H1 (cell line): ENCODE results near the gene SORCS3. TPM values are rescaled to one million over a fixed set of nuclear protein-coding genes. Genes with fewer than 3 reads are reported as not detected.

Source experiments
- CTCF ChIA-PET: fragments of 300-600 bp; sonication (Branson Sonifier 250); formaldehyde crosslinking; loops from one replicate; lab custom pipeline; 2021; ENCODE audit not compliant: partially characterized antibody; lab: Charles Lee
- POLR2A ChIA-PET: fragments of 300-600 bp; sonication (Branson Sonifier 250); formaldehyde crosslinking; loops from one replicate; lab custom pipeline; 2021; ENCODE audit warnings: inconsistent platforms; ENCODE audit not compliant: partially characterized antibody; lab: Charles Lee
- DNase-seq, 2 experiments: peaks; one replicate each; pipeline versions ENCODE4 v3.0.0 to v3.0.0-alpha.2; 2010 to 2022; ENCODE audit warnings: low spot score in 2 of 2, low read depth in 1 of 2, mixed read lengths in 1 of 2
- FAIRE-seq: peaks from 2 replicates; lab custom pipeline; 2011; peaks lifted over from hg19 to GRCh38; lab: Jason Lieb, UNC
- H2AFZ ChIP-seq: 2 replicates; pipeline ENCODE4 v1.8.1; 2012; ENCODE audit warnings: low read length, inconsistent platforms
- H2AK5ac ChIP-seq: 2 replicates; pipeline ENCODE4 v1.6.1; 2013; ENCODE audit warnings: low read depth, low read length
- H2BK120ac ChIP-seq: replicated peaks from 2 replicates; pipeline ENCODE3; 2013; ENCODE audit warnings: low read depth, low read length, inconsistent platforms
- H2BK12ac ChIP-seq: 2 replicates; pipeline ENCODE4 v1.6.1; 2013; ENCODE audit warnings: low read depth, low read length
- H2BK15ac ChIP-seq: 2 replicates; pipeline ENCODE4 v1.6.1; 2013; ENCODE audit warnings: low read length
- H2BK20ac ChIP-seq: 2 replicates; pipeline ENCODE4 v1.6.1; 2013; ENCODE audit warnings: low read length
- H2BK5ac ChIP-seq: 2 replicates; pipeline ENCODE4 v1.6.1; 2013; ENCODE audit warnings: low read depth, low read length
- H3K14ac ChIP-seq: 2 replicates; pipeline ENCODE4 v1.6.1; 2013; ENCODE audit warnings: inconsistent platforms; ENCODE audit not compliant: insufficient read length
- H3K18ac ChIP-seq: 2 replicates; pipeline ENCODE4 v1.6.1; 2013; ENCODE audit warnings: low read length; ENCODE audit errors: extremely low read depth
- H3K23ac ChIP-seq: 2 replicates; pipeline ENCODE4 v1.6.1; 2013; ENCODE audit warnings: inconsistent platforms; ENCODE audit not compliant: insufficient read length
- H3K23me2 ChIP-seq: 2 replicates; pipeline ENCODE4 v1.6.1; 2013; ENCODE audit warnings: low read depth, low read length
- H3K27ac ChIP-seq: 2 replicates; pipeline ENCODE4 v1.6.1; 2011; ENCODE audit warnings: low read depth, low read length, inconsistent platforms
- H3K27me3 ChIP-seq, 4 experiments: replicated peaks in 1 of 4; 1 replicate in 1 of 4; 2 replicates in 3 of 4; pipeline versions ENCODE4 v1.6.1 to v1.8.1; 2011 to 2013; ENCODE audit warnings: low read length in 3 of 4, mild to moderate bottlenecking in 3 of 4, inconsistent platforms in 2 of 4, mixed read lengths in 2 of 4, moderate library complexity in 1 of 4; ENCODE audit not compliant: control insufficient read depth in 3 of 4, insufficient read depth in 3 of 4; ENCODE audit errors: extremely low read depth in 1 of 4
- H3K36me3 ChIP-seq, 4 experiments: 2 replicates each; pipeline versions ENCODE4 v1.6.1 to v1.8.1; 2011 to 2013; ENCODE audit warnings: mild to moderate bottlenecking in 4 of 4, low read length in 3 of 4, moderate library complexity in 2 of 4, control low read depth in 1 of 4, inconsistent platforms in 1 of 4; ENCODE audit not compliant: insufficient read depth in 4 of 4, control insufficient read depth in 2 of 4
- H3K4ac ChIP-seq: replicated peaks from 2 replicates; pipeline ENCODE3; 2013; ENCODE audit warnings: low read length, low read depth, mixed read lengths, inconsistent platforms; ENCODE audit not compliant: insufficient read length
- H3K4me1 ChIP-seq, 4 experiments: replicated peaks in 1 of 4; 1 replicate in 1 of 4; 2 replicates in 3 of 4; pipeline versions ENCODE4 v1.6.1 to v1.8.1; 2011 to 2013; ENCODE audit warnings: low read length in 3 of 4, inconsistent platforms in 2 of 4, mixed read lengths in 1 of 4; ENCODE audit not compliant: insufficient read depth in 4 of 4, control insufficient read depth in 3 of 4
- H3K4me2 ChIP-seq, 2 experiments: 2 replicates each; pipeline versions ENCODE4 v1.6.1 to v1.8.1; 2011 to 2013; ENCODE audit warnings: low read depth in 2 of 2, low read length in 2 of 2, control low read depth in 1 of 2, inconsistent platforms in 1 of 2, mild to moderate bottlenecking in 1 of 2; ENCODE audit not compliant: insufficient read depth in 1 of 2
- H3K4me3 ChIP-seq, 4 experiments: fragments of 200-600, 300-600 bp in 1 of 4; sonication (generic), shearing (Covaris generic), sonication (Bioruptor Twin) in 1 of 4; 2 replicates each; pipeline versions ENCODE4 v1.5.1 to v1.8.1; 2011 to 2016; ENCODE audit warnings: low read length in 4 of 4, low read depth in 3 of 4, control low read depth in 2 of 4, inconsistent platforms in 2 of 4, mild to moderate bottlenecking in 2 of 4, mixed read lengths in 1 of 4, moderate library complexity in 1 of 4; ENCODE audit not compliant: insufficient read depth in 2 of 4; ENCODE audit errors: extremely low read depth in 1 of 4
- H3K56ac ChIP-seq: replicated peaks from 2 replicates; pipeline ENCODE3; 2013; ENCODE audit warnings: low read depth, mild to moderate bottlenecking, mixed read lengths, low read length, inconsistent platforms; ENCODE audit not compliant: insufficient read length
- H3K79me1 ChIP-seq: 2 replicates; pipeline ENCODE4 v1.6.1; 2013; ENCODE audit warnings: low read depth, low read length, control low read depth
- H3K79me2 ChIP-seq, 2 experiments: 2 replicates each; pipeline versions ENCODE4 v1.6.1 to v1.8.1; 2012 to 2013; ENCODE audit warnings: low read length in 2 of 2, mild to moderate bottlenecking in 2 of 2, inconsistent platforms in 1 of 2; ENCODE audit not compliant: insufficient read depth in 2 of 2, control insufficient read depth in 1 of 2
- H3K9ac ChIP-seq, 4 experiments: replicated peaks in 1 of 4; 1 replicate in 1 of 4; 2 replicates in 3 of 4; pipeline versions ENCODE4 v1.6.1 to v1.8.1; 2011 to 2013; ENCODE audit warnings: low read depth in 3 of 4, low read length in 3 of 4, control low read depth in 2 of 4, mild to moderate bottlenecking in 2 of 4, moderate library complexity in 2 of 4, inconsistent platforms in 1 of 4; ENCODE audit errors: extremely low read depth in 1 of 4
- H3K9me3 ChIP-seq, 2 experiments: 2 replicates each; pipeline versions ENCODE4 v1.6.1 to v1.8.1; 2012 to 2013; ENCODE audit warnings: mild to moderate bottlenecking in 2 of 2, moderate library complexity in 2 of 2, control low read depth in 1 of 2, inconsistent platforms in 1 of 2, low read depth in 1 of 2, low read length in 1 of 2, mixed read lengths in 1 of 2; ENCODE audit not compliant: insufficient read depth in 2 of 2
- H4K20me1 ChIP-seq, 2 experiments: replicated peaks in 1 of 2; 2 replicates each; pipeline versions ENCODE3 to v1.8.1; 2011 to 2013; ENCODE audit warnings: inconsistent platforms in 2 of 2, low read length in 2 of 2, mild to moderate bottlenecking in 1 of 2; ENCODE audit not compliant: insufficient read depth in 2 of 2, control insufficient read depth in 1 of 2
- H4K5ac ChIP-seq: 2 replicates; pipeline ENCODE4 v1.6.1; 2013; ENCODE audit warnings: low read length, low read depth, mixed read lengths, inconsistent platforms; ENCODE audit not compliant: insufficient read length
- H4K8ac ChIP-seq: 2 replicates; pipeline ENCODE4 v1.8.0; 2013; ENCODE audit warnings: mild to moderate bottlenecking, moderate library complexity, low read length, inconsistent platforms; ENCODE audit not compliant: insufficient read depth; ENCODE audit errors: extremely low read depth
- H4K91ac ChIP-seq: replicated peaks from 2 replicates; pipeline ENCODE3; 2013; ENCODE audit warnings: low read length, mixed read lengths, inconsistent platforms; ENCODE audit not compliant: insufficient read length
- RXRA ChIP-seq: IDR thresholded peaks from 2 replicates; pipeline ENCODE4 v1.6.1; 2011; ENCODE audit warnings: low read depth, mild to moderate bottlenecking, low read length, moderate library complexity; ENCODE audit not compliant: insufficient read depth
- TAF1 ChIP-seq: IDR thresholded peaks from 2 replicates; pipeline ENCODE4 v1.6.1; 2011; ENCODE audit warnings: mild to moderate bottlenecking, low read depth, low read length
- WGBS, 2 experiments: shearing (Covaris generic) in 1 of 2; methylation state at CpG; one replicate each; pipeline versions ENCODE4 v1.1.6 to v1.1.7; 2013 to 2015; ENCODE audit warnings: low lambda C conversion rate in 2 of 2, mixed read lengths in 2 of 2, inconsistent platforms in 1 of 2, low coverage in 1 of 2, missing lambda C conversion rate in 1 of 2; ENCODE audit not compliant: insufficient replicate concordance in 2 of 2, insufficient coverage in 1 of 2, insufficient read length in 1 of 2; ENCODE audit errors: extremely low coverage in 1 of 2, missing lambda C conversion rate in 1 of 2; 5-methylcytosine and 5-hydroxymethylcytosine counted together
- polyA plus RNA-seq, 7 experiments: library from polyadenylated mRNA; depleted of rRNA in 3 of 7; stranded (reverse) in 5 of 7; unstranded in 2 of 7; fragments of >200 nt in 5 of 7; fragments of 200-250 nt in 2 of 7; gene quantifications; 1 replicate in 5 of 7; 2 replicates in 1 of 7; 4 replicates in 1 of 7; pipeline versions ENCODE4 v1.2.1 to v1.2.3, GENCODE V29; 2011 to 2013; ENCODE audit warnings: missing spikeins in 2 of 7, mixed read lengths in 2 of 7
- total RNA-seq: library from RNA; stranded (reverse); fragmentation: NEBNext Ultra II Directional; extraction: Animal tissue kit (Norgen Biotek cat#: 25700); gene quantifications from 2 replicates; pipeline ENCODE4 v1.2.1, GENCODE V29; 2021
- TF ChIP-seq, protein P1 (sequence below): IDR thresholded peaks from 2 replicates; pipeline ENCODE4 v1.6.1; 2011; ENCODE audit warnings: low read depth, mild to moderate bottlenecking, low read length; ENCODE audit not compliant: insufficient read depth

SORCS3 gene
- total and polyA plus RNA-seq, 2 of the 8 experiments (the other 6 are each of a cell fraction or from before 2014, with no cell fraction given): 0.26 to 0.88 TPM

DNA sequence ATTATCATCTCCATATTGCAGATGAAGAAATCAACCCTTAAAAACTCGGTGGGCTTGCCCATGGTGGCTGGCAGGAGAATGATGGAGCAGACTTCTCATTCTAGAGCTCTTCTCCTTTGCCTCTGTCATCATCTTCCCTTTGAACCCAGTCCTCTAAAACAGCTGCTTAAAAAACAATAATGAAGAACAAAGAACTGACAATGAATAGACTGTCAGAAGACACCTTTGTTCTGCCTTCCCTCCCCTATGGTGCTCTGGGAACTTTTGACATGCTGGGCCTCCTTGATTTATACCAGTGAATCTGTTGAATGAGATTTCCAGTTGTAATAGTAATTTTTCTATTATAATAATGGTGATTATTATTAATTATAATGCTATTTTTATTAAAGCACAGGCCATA, 103.0 kb downstream of the SORCS3 start:
- Histone ChIP-seq H3K9ac (no peak overlapping the region), H3K4me1 (no peaks in the 10 kb centered on the region), H2AK5ac (no peak overlapping the region), H3K27me3 (no peaks in the 10 kb centered on the region), H2BK5ac (no peak overlapping the region), H4K91ac (no peak overlapping the region), H2BK15ac (no peak overlapping the region), H4K5ac (no peak overlapping the region), H3K23ac (no peak overlapping the region), H3K36me3 (no peaks in the 10 kb centered on the region), H3K79me2 (no peaks in the 10 kb centered on the region), H4K8ac (no peak overlapping the region), H3K4ac (no peak overlapping the region), H2BK12ac (no peak overlapping the region), H3K56ac (no peak overlapping the region), H3K79me1 (no peaks in the 10 kb centered on the region), H3K27ac (no peak overlapping the region), H2BK20ac (no peak overlapping the region), H3K23me2 (no peaks in the 10 kb centered on the region), H2AFZ (no peak overlapping the region), H2BK120ac (no peak overlapping the region), H3K4me2 (no peak overlapping the region), H3K4me3 (no peak overlapping the region), H3K9me3 (no peaks in the 10 kb centered on the region), H4K20me1 (no peaks in the 10 kb centered on the region), H3K14ac (no peak overlapping the region), H3K18ac (no peak overlapping the region)
- TF ChIP-seq, protein P1, sequence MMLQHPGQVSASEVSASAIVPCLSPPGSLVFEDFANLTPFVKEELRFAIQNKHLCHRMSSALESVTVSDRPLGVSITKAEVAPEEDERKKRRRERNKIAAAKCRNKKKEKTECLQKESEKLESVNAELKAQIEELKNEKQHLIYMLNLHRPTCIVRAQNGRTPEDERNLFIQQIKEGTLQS: no peak
- no peak for TF ChIP-seq TAF1
- TF ChIP-seq RXRA: no peak
- ChIA-PET CTCF (no interaction called here), POLR2A (no interaction called here)
- 70% methylated on average over 1 of the region's 1 CpG; no CpG with 5 or more reads in 1 of the 2 experiments for WGBS, 2 experiments
- FAIRE-seq (no peak), DNase-seq (no peak)
